Immature natural killer cell (primary cell): ENCODE measurements around the gene FCAMR. TPM values are rescaled to one million over a fixed set of nuclear protein-coding genes. Genes with fewer than 3 reads are reported as not detected.

Source experiments
- DNase-seq, 3 donors: peaks; one replicate each; pipeline ENCODE4 v3.0.0; 2022; ENCODE audit warnings: mixed read lengths in 1 of 3
- H3K27ac Mint-ChIP-seq, 6 donors: one replicate each; pipeline ENCODE4 v1.8.0; 2020; ENCODE audit warnings: mixed read lengths in 6 of 6, mild to moderate bottlenecking in 5 of 6, inconsistent platforms in 4 of 6, moderate library complexity in 3 of 6
- H3K27me3 Mint-ChIP-seq, 3 donors: one replicate each; pipeline ENCODE4 v1.8.0; 2020 to 2021; ENCODE audit warnings: low read depth in 3 of 3, mild to moderate bottlenecking in 3 of 3, mixed read lengths in 3 of 3, moderate library complexity in 3 of 3, inconsistent platforms in 1 of 3
- H3K36me3 Mint-ChIP-seq, 3 donors: one replicate each; pipeline ENCODE4 v1.8.0; 2020; ENCODE audit warnings: mixed read lengths in 3 of 3, inconsistent platforms in 2 of 3, mild to moderate bottlenecking in 2 of 3
- H3K4me1 Mint-ChIP-seq, 2 donors: one replicate each; pipeline ENCODE4 v1.8.0; 2020; ENCODE audit warnings: inconsistent platforms in 2 of 2, mild to moderate bottlenecking in 2 of 2, mixed read lengths in 2 of 2, moderate library complexity in 1 of 2
- H3K4me3 Mint-ChIP-seq, 5 donors: one replicate each; pipeline ENCODE4 v1.8.0; 2020; ENCODE audit warnings: mild to moderate bottlenecking in 5 of 5, mixed read lengths in 5 of 5, inconsistent platforms in 3 of 5, moderate library complexity in 3 of 5
- H3K9me3 Mint-ChIP-seq, 6 donors: one replicate each; pipeline ENCODE4 v1.8.0; 2020; ENCODE audit warnings: mild to moderate bottlenecking in 6 of 6, mixed read lengths in 6 of 6, inconsistent platforms in 4 of 6, moderate library complexity in 3 of 6
- polyA plus RNA-seq, 3 donors: library from polyadenylated mRNA; unstranded; fragments of 300-500 nt; fragmentation: Illumina TruSeq; gene quantifications; one replicate each; pipeline ENCODE4 v1.2.3, GENCODE V29; 2021

The FCAMR gene
- polyA plus RNA-seq, 3 donors from 2014 or later = not detected

GRCh38 chr1:206982216-206982615 lies 12.0 kb upstream of the FCAMR start:
- peaks cover 0 to 18% (median 6%) of the 10 kb centered on the region in 3 donors for H3K27me3 Mint-ChIP-seq
- no peak overlapping the region for H3K4me3 Mint-ChIP-seq
- no peak overlapping the region for H3K27ac Mint-ChIP-seq
- no peaks in the 10 kb centered on the region for H3K4me1 Mint-ChIP-seq
- H3K36me3 Mint-ChIP-seq = no peaks in the 10 kb centered on the region
- H3K9me3 Mint-ChIP-seq = no peaks in the 10 kb centered on the region
- DNase-seq = peak; percentile 49 to 60 (median 55)

- Mint-ChIP-seq H3K27me3 (peaks cover 0 to 13% (median 6%) of the 10 kb centered on the region in 3 donors), H3K9me3 (no peaks in the 10 kb centered on the region), H3K4me3 (no peak overlapping the region), H3K36me3 (no peaks in the 10 kb centered on the region), H3K27ac (no peak overlapping the region), H3K4me1 (no peaks in the 10 kb centered on the region)
- DNase-seq = no peak
Observed at GRCh38 chr1:206979379-206980043, 9.3 kb upstream of the FCAMR start.

- no peak for DNase-seq
- Mint-ChIP-seq H3K9me3 (no peaks in the 10 kb centered on the region), H3K27me3 (peaks cover 0 to 7% (median 6%) of the 10 kb centered on the region in 3 donors), H3K36me3 (no peaks in the 10 kb centered on the region), H3K27ac (no peak overlapping the region), H3K4me1 (no peaks in the 10 kb centered on the region), H3K4me3 (no peak overlapping the region)
Observed at GRCh38 chr1:206978259-206978658, 8.0 kb upstream of the FCAMR start.

GRCh38 chr1:206975306-206975705 lies 5.0 kb upstream of the FCAMR start:
- Mint-ChIP-seq H3K36me3 (no peaks in the 10 kb centered on the region), H3K4me3 (no peak overlapping the region), H3K27me3 (peaks cover 0 to 9% (median 0%) of the 10 kb centered on the region in 3 donors), H3K4me1 (no peaks in the 10 kb centered on the region), H3K9me3 (no peaks in the 10 kb centered on the region), H3K27ac (no peak overlapping the region)
- DNase-seq = no peak

- no peaks in the 10 kb centered on the region for H3K9me3 Mint-ChIP-seq
- no peak overlapping the region for H3K4me3 Mint-ChIP-seq
- no peaks in the 10 kb centered on the region for H3K36me3 Mint-ChIP-seq
- H3K27ac Mint-ChIP-seq = no peak overlapping the region
- H3K27me3 Mint-ChIP-seq = peaks cover 0 to 9% (median 3%) of the 10 kb centered on the region in 3 donors
- no peaks in the 10 kb centered on the region for H3K4me1 Mint-ChIP-seq
- DNase-seq = no peak
Observed at GRCh38 chr1:206974140-206974539, 3.9 kb upstream of the FCAMR start.

- H3K9me3 Mint-ChIP-seq = no peaks in the 10 kb centered on the region
- H3K36me3 Mint-ChIP-seq = no peaks in the 10 kb centered on the region
- no peak for DNase-seq
- H3K4me1 Mint-ChIP-seq = peaks cover 1 to 3% of the 10 kb centered on the region in 2 donors
- H3K27me3 Mint-ChIP-seq = peaks cover 0 to 8% (median 7%) of the 10 kb centered on the region in 3 donors
- H3K4me3 Mint-ChIP-seq = no peak overlapping the region
- H3K27ac Mint-ChIP-seq = no peak overlapping the region
Observed at GRCh38 chr1:206972728-206973127, 2.5 kb upstream of the FCAMR start.

- Mint-ChIP-seq H3K4me3 (no peak overlapping the region), H3K9me3 (no peaks in the 10 kb centered on the region), H3K27me3 (peaks cover 0 to 8% (median 6%) of the 10 kb centered on the region in 3 donors), H3K4me1 (peaks cover 8 to 10% of the 10 kb centered on the region in 2 donors), H3K27ac (no peak overlapping the region), H3K36me3 (no peaks in the 10 kb centered on the region)
- no peak for DNase-seq
Observed at GRCh38 chr1:206971029-206971655, 882 bp upstream of the FCAMR start.

- H3K27ac Mint-ChIP-seq = no peak overlapping the region
- no peak overlapping the region for H3K4me3 Mint-ChIP-seq
Observed at GRCh38 chr1:206969090-206969489, 1.2 kb downstream of the FCAMR start.

GRCh38 chr1:206967096-206967849 lies 3.0 kb downstream of the FCAMR start:
- no peak overlapping the region for H3K27ac Mint-ChIP-seq
- peaks cover 0 to 8% (median 6%) of the 10 kb centered on the region in 3 donors for H3K27me3 Mint-ChIP-seq
- H3K4me1 Mint-ChIP-seq = peaks cover 8 to 10% of the 10 kb centered on the region in 2 donors
- H3K4me3 Mint-ChIP-seq = no peak overlapping the region
- no peaks in the 10 kb centered on the region for H3K36me3 Mint-ChIP-seq
- no peaks in the 10 kb centered on the region for H3K9me3 Mint-ChIP-seq
- DNase-seq = no peak

More at GRCh38 chr1:206969090-206969489, 1.2 kb downstream of the FCAMR start:
- H3K27me3 Mint-ChIP-seq = peaks cover 0 to 8% (median 6%) of the 10 kb centered on the region in 3 donors
- H3K9me3 Mint-ChIP-seq = no peaks in the 10 kb centered on the region
- no peak for DNase-seq
- no peaks in the 10 kb centered on the region for H3K36me3 Mint-ChIP-seq
- H3K4me1 Mint-ChIP-seq = peaks cover 8 to 10% of the 10 kb centered on the region in 2 donors

GRCh38 chr1:206965781-206966180 lies 4.5 kb downstream of the FCAMR start:
- Mint-ChIP-seq H3K4me3 (no peak overlapping the region), H3K27ac (no peak overlapping the region), H3K36me3 (no peaks in the 10 kb centered on the region), H3K9me3 (no peaks in the 10 kb centered on the region), H3K4me1 (peaks cover 8 to 10% of the 10 kb centered on the region in 2 donors), H3K27me3 (peaks cover 0 to 14% (median 6%) of the 10 kb centered on the region in 3 donors)
- DNase-seq = no peak

- no peak for DNase-seq
- Mint-ChIP-seq H3K4me1 (peaks cover 8 to 10% of the 10 kb centered on the region in 2 donors), H3K4me3 (no peak overlapping the region), H3K9me3 (no peaks in the 10 kb centered on the region), H3K36me3 (no peaks in the 10 kb centered on the region), H3K27ac (no peak overlapping the region), H3K27me3 (peaks cover 0 to 6% (median 3%) of the 10 kb centered on the region in 3 donors)
Observed at GRCh38 chr1:206963740-206964139, 6.5 kb downstream of the FCAMR start.

- Mint-ChIP-seq H3K9me3 (no peaks in the 10 kb centered on the region), H3K27ac (no peak overlapping the region), H3K4me3 (no peak overlapping the region), H3K4me1 (peaks cover 8 to 10% of the 10 kb centered on the region in 2 donors), H3K27me3 (peaks cover 0 to 6% (median 3%) of the 10 kb centered on the region in 3 donors), H3K36me3 (no peaks in the 10 kb centered on the region)
- no peak for DNase-seq
Observed at GRCh38 chr1:206963119-206963712, 7.0 kb downstream of the FCAMR start.

- peaks cover 2 to 3% of the 10 kb centered on the region in 2 donors for H3K4me1 Mint-ChIP-seq
- DNase-seq = no peak
- H3K36me3 Mint-ChIP-seq = no peaks in the 10 kb centered on the region
- H3K4me3 Mint-ChIP-seq = no peak overlapping the region
- no peaks in the 10 kb centered on the region for H3K9me3 Mint-ChIP-seq
- peaks cover 0 to 6% (median 0%) of the 10 kb centered on the region in 3 donors for H3K27me3 Mint-ChIP-seq
- H3K27ac Mint-ChIP-seq = no peak overlapping the region
Observed at GRCh38 chr1:206962272-206962671, 8.0 kb downstream of the FCAMR start.

- no peaks in the 10 kb centered on the region for H3K4me1 Mint-ChIP-seq
- no peak overlapping the region for H3K27ac Mint-ChIP-seq
- no peaks in the 10 kb centered on the region for H3K36me3 Mint-ChIP-seq
- peaks cover 0 to 6% (median 0%) of the 10 kb centered on the region in 3 donors for H3K27me3 Mint-ChIP-seq
- DNase-seq = no peak
- H3K4me3 Mint-ChIP-seq = no peak overlapping the region
- H3K9me3 Mint-ChIP-seq = no peaks in the 10 kb centered on the region
Observed at GRCh38 chr1:206961668-206962067, 8.6 kb downstream of the FCAMR start.
